Uterus (tissue), 2 donors: ENCODE data around the gene KRTAP5-5.
"Not testable (repeated sequence)": the region's sequence is repeated elsewhere in the genome, so short reads cannot be mapped to it uniquely, and the experiment has no call there.

Experiments
- POLR2A ChIP-seq, 2 donors: fragments of 450-650 bp; IDR thresholded peaks; one replicate each; pipeline ENCODE4 v1.6.1; 2016; ENCODE audit warnings: antibody characterized with exemption in 2 of 2, mild to moderate bottlenecking in 1 of 2, moderate library complexity in 1 of 2
- TF ChIP-seq, protein P1 (sequence below), 4 experiments: fragments of 200-600 bp in 2 of 4; fragments of 450-650 bp in 2 of 4; sonication (generic) in 2 of 4; IDR thresholded peaks; one replicate each; pipeline ENCODE4 v1.5.1; 2016 to 2019; ENCODE audit warnings: antibody characterized with exemption in 4 of 4, mild to moderate bottlenecking in 2 of 4, moderate library complexity in 1 of 4

- TF ChIP-seq POLR2A (IDR thresholded peaks at IDR 0.05) = not testable (repeated sequence)
- TF ChIP-seq, protein P1, sequence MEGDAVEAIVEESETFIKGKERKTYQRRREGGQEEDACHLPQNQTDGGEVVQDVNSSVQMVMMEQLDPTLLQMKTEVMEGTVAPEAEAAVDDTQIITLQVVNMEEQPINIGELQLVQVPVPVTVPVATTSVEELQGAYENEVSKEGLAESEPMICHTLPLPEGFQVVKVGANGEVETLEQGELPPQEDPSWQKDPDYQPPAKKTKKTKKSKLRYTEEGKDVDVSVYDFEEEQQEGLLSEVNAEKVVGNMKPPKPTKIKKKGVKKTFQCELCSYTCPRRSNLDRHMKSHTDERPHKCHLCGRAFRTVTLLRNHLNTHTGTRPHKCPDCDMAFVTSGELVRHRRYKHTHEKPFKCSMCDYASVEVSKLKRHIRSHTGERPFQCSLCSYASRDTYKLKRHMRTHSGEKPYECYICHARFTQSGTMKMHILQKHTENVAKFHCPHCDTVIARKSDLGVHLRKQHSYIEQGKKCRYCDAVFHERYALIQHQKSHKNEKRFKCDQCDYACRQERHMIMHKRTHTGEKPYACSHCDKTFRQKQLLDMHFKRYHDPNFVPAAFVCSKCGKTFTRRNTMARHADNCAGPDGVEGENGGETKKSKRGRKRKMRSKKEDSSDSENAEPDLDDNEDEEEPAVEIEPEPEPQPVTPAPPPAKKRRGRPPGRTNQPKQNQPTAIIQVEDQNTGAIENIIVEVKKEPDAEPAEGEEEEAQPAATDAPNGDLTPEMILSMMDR (IDR thresholded peaks at IDR 0.05) = not testable (repeated sequence)
These were observed 33.2 kb downstream of the KRTAP5-5 start for GRCh38 chr11:1662699-1663283.
